Mesenchymal stem cell (in vitro differentiated cells and primary cell): ENCODE measurements around the gene ANKRD29. TPM values are rescaled to one million over a fixed set of nuclear protein-coding genes. Genes with fewer than 3 reads are reported as not detected.
A peak's percentile ranks its signal among the peaks of the same experiment; 100 is the strongest.

Experiments
- DNase-seq: peaks from one replicate; pipeline ENCODE4 v3.0.0-alpha.2; 2013
- H2AFZ ChIP-seq: one replicate; pipeline ENCODE4 v1.6.1; 2013; ENCODE audit warnings: low read depth, mild to moderate bottlenecking, control low read depth, inconsistent platforms, low read length, moderate library complexity
- H2AK5ac ChIP-seq: 2 replicates; pipeline ENCODE4 v1.6.1; 2013; ENCODE audit warnings: low read length, moderate library complexity, mild to moderate bottlenecking, inconsistent platforms; ENCODE audit not compliant: severe bottlenecking
- H2BK120ac ChIP-seq: one replicate; pipeline ENCODE4 v1.6.1; 2013; ENCODE audit warnings: low read depth, mild to moderate bottlenecking, inconsistent platforms, low read length, moderate library complexity
- H2BK12ac ChIP-seq, 2 experiments: one replicate each; pipeline ENCODE4 v1.6.1; 2013; ENCODE audit warnings: inconsistent platforms in 2 of 2, low read length in 2 of 2, mild to moderate bottlenecking in 2 of 2, moderate library complexity in 2 of 2, control low read depth in 1 of 2
- H2BK15ac ChIP-seq: one replicate; pipeline ENCODE4 v1.6.1; 2013; ENCODE audit warnings: mild to moderate bottlenecking, low read depth, inconsistent platforms; ENCODE audit not compliant: poor library complexity, severe bottlenecking
- H2BK5ac ChIP-seq: 2 replicates; pipeline ENCODE4 v1.6.1; 2013; ENCODE audit warnings: low read depth, mild to moderate bottlenecking, low read length, control low read depth, inconsistent platforms; ENCODE audit not compliant: poor library complexity, severe bottlenecking
- H3K14ac ChIP-seq, 2 experiments: one replicate each; pipeline ENCODE4 v1.6.1; 2013; ENCODE audit warnings: inconsistent platforms in 2 of 2, low read length in 2 of 2, control low read depth in 1 of 2, mild to moderate bottlenecking in 1 of 2, moderate library complexity in 1 of 2
- H3K18ac ChIP-seq, 2 experiments: one replicate each; pipeline ENCODE4 v1.6.1; 2013; ENCODE audit warnings: inconsistent platforms in 2 of 2, low read length in 2 of 2, control low read depth in 1 of 2, low read depth in 1 of 2, mild to moderate bottlenecking in 1 of 2
- H3K23ac ChIP-seq, 2 experiments: one replicate each; pipeline ENCODE4 v1.6.1; 2013; ENCODE audit warnings: inconsistent platforms in 2 of 2, low read length in 2 of 2, mild to moderate bottlenecking in 2 of 2, moderate library complexity in 2 of 2, control low read depth in 1 of 2
- H3K27ac ChIP-seq: 2 replicates; pipeline ENCODE4 v1.5.1; 2013; ENCODE audit warnings: mild to moderate bottlenecking, moderate library complexity, low read length, control low read depth, inconsistent platforms; ENCODE audit not compliant: poor library complexity, severe bottlenecking
- H3K27me3 ChIP-seq, 2 experiments: 2 replicates each; pipeline versions ENCODE4 v1.6.1 to v1.7.0; 2013; ENCODE audit warnings: low read length in 2 of 2, mild to moderate bottlenecking in 2 of 2, moderate library complexity in 2 of 2, control low read depth in 1 of 2, inconsistent platforms in 1 of 2; ENCODE audit not compliant: control insufficient read depth in 1 of 2, insufficient read depth in 1 of 2
- H3K36me3 ChIP-seq, 2 experiments: 2 replicates each; pipeline versions ENCODE4 v1.6.1 to v1.7.0; 2013; ENCODE audit warnings: low read length in 2 of 2, control low read depth in 1 of 2, inconsistent platforms in 1 of 2, low read depth in 1 of 2, mild to moderate bottlenecking in 1 of 2; ENCODE audit not compliant: insufficient read depth in 2 of 2, control insufficient read depth in 1 of 2
- H3K4ac ChIP-seq, 2 experiments: one replicate each; pipeline ENCODE4 v1.6.1; 2013; ENCODE audit warnings: inconsistent platforms in 2 of 2, low read length in 2 of 2, mild to moderate bottlenecking in 2 of 2, moderate library complexity in 2 of 2, control low read depth in 1 of 2, low read depth in 1 of 2
- H3K4me1 ChIP-seq: 2 replicates; pipeline ENCODE4 v1.6.1; 2013; ENCODE audit warnings: low read depth, low read length, control low read depth; ENCODE audit not compliant: control insufficient read depth, insufficient read depth
- H3K4me2 ChIP-seq: 2 replicates; pipeline ENCODE4 v1.6.1; 2013; ENCODE audit warnings: low read length, mild to moderate bottlenecking, inconsistent platforms; ENCODE audit not compliant: poor library complexity, severe bottlenecking
- H3K4me3 ChIP-seq, 2 experiments: 2 replicates each; pipeline versions ENCODE4 v1.5.1 to v1.7.0; 2013; ENCODE audit warnings: low read length in 2 of 2, mild to moderate bottlenecking in 2 of 2, control low read depth in 1 of 2, low read depth in 1 of 2; ENCODE audit not compliant: insufficient read depth in 1 of 2
- H3K79me1 ChIP-seq: replicated peaks from 2 replicates; pipeline ENCODE4 v1.6.1; 2013; ENCODE audit warnings: mild to moderate bottlenecking, control low read depth, low read length, inconsistent platforms; ENCODE audit not compliant: poor library complexity, severe bottlenecking
- H3K9ac ChIP-seq: 2 replicates; pipeline ENCODE4 v1.7.0; 2013; ENCODE audit warnings: mild to moderate bottlenecking, low read length, moderate library complexity
- H3K9me3 ChIP-seq: 2 replicates; pipeline ENCODE4 v1.7.0; 2013; ENCODE audit warnings: mild to moderate bottlenecking, low read length; ENCODE audit not compliant: control insufficient read depth
- H4K8ac ChIP-seq: one replicate; pipeline ENCODE4 v1.6.1; 2013; ENCODE audit warnings: inconsistent platforms, mild to moderate bottlenecking, low read length, moderate library complexity
- H4K91ac ChIP-seq: one replicate; pipeline ENCODE4 v1.6.1; 2013; ENCODE audit warnings: mild to moderate bottlenecking, low read length, inconsistent platforms
- WGBS: methylation state at CpG from one replicate; pipeline ENCODE4 v1.1.7; 2013; ENCODE audit warnings: mixed read lengths; 5-methylcytosine and 5-hydroxymethylcytosine counted together
- polyA plus RNA-seq, 2 experiments: library from polyadenylated mRNA; stranded (reverse); fragments of 200-250 nt; gene quantifications; one replicate each; pipeline ENCODE4 v1.2.3, GENCODE V29; 2013

ANKRD29 gene, protein sequence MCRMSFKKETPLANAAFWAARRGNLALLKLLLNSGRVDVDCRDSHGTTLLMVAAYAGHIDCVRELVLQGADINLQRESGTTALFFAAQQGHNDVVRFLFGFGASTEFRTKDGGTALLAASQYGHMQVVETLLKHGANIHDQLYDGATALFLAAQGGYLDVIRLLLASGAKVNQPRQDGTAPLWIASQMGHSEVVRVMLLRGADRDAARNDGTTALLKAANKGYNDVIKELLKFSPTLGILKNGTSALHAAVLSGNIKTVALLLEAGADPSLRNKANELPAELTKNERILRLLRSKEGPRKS
- 0.11 TPM for polyA plus RNA-seq (2013, experiment 1 of 2)
- 0.07 TPM for polyA plus RNA-seq (2013, experiment 2 of 2)

DNA sequence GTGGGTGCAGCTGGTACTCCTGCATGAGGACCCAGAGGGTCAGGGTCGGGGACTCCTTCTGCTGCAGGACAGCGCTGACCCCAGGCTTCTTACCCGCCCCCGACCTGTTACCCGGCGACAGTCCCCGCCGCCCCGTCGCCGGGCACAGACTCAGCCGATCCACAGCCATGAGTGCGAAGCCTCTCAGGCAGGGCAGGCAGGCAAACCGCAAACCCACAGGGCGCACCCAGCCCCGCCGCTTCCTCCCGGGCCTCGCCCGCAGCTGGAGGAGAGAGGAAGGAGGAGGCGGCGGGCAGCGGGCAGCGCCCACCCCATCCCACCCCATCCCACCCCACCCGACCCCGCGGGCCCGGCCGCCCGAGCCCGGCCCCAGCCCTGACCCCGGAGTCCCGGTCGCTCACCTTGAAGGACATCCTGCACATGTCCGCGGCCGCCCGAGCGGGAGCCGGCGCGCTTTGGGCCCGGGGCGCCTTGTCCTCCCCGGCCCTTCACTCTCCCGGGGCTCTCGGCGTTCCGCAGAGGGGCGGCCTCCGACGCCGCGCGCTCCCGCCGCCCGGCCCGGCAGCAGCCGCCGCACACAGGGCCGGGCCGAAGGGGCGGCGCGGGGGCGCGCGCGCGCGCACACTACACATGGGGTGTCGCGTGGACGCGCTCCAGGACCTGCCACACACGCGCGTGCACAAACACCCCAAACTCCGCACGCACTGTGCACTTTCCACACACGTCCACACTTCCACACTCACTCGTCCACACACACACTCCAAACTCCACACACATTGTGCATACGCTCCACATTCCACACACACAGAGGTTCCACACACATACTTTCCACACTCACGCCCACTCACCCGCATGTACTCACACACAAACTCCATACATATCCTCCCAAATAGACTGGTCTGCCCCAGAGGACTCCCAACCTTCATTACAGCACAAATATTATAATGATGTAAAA lies at the start of gene ANKRD29:
Gene ANKRD29 (minus strand): TSS at position 603 of the 955 bp plus-strand sequence. CDS start 181 bp downstream, at position 422.
- Histone ChIP-seq H2BK15ac (peak within 1 kb of the TSS; percentile 95), H3K4me3 (peak within 1 kb of the TSS; percentile 63 to 90), H3K18ac (no peak within 1 kb of the TSS), H3K79me1 (no peaks in the 10 kb centered on the region), H3K9ac (peak within 1 kb of the TSS; percentile 86), H3K23ac (peak within 1 kb of the TSS in 1 of 2 experiments; percentile 34), H2BK12ac (no peak within 1 kb of the TSS), H3K27ac (no peak within 1 kb of the TSS), H3K36me3 (no peaks in the 10 kb centered on the region), H3K4me1 (peaks cover 7% of the 10 kb centered on the region), H3K9me3 (no peaks in the 10 kb centered on the region), H2BK5ac (no peak within 1 kb of the TSS), H2AFZ (no peak within 1 kb of the TSS), H3K4me2 (peak within 1 kb of the TSS; percentile 66), H4K8ac (no peak within 1 kb of the TSS), H4K91ac (no peak within 1 kb of the TSS), H2AK5ac (no peak within 1 kb of the TSS), H3K4ac (no peak within 1 kb of the TSS), H3K27me3 (peaks cover 0 to 23% of the 10 kb centered on the region in 2 experiments), H2BK120ac (no peak within 1 kb of the TSS), H3K14ac (peak within 1 kb of the TSS in 1 of 2 experiments; percentile 7)
- DNase-seq: peak; percentile 25
- 7% methylated on average over 45 of the region's 86 CpGs for WGBS

DNA sequence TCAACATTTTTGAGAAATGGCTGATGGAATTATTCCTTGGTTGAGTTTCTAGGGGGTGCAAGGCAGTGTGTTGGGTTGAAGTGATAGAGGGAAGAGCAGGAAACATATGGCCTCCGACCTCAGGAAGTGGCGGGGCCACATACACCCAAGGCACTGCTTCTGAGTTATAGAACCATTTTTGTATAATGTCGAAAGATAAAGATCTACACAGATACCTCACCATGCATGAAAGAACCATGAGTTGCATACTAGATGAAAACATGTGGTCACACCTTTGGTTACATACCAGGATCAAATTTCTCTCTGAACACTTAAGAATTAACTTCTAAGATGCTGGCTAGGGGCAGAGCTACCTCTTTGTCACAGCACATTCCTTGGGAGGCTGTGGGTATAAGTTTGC lies 49.7 kb upstream of the ANKRD29 start:
- WGBS: 86% methylated on average over 1 of the region's 3 CpGs
- Histone ChIP-seq H4K8ac (no peak overlapping the region), H3K4me3 (no peak overlapping the region)

DNA sequence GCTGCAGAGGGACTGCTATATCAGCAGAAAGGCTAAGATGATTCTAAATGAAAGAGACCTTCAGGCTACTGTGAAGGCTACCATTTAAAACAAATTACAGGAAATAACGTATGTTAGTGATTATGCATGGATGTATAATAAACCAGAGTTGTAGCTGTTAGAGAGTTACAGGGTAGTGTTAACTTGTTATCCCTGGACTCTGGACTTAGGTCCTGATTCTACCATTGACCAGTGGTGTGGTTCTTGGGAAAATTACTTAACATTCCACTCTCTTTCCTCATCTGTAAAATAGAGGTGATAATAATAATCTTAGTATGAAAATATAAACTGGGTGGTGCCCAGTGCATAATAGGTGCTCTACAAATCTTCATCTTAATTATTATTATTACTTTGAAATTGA lies 48.7 kb upstream of the ANKRD29 start:
- H3K4me1 ChIP-seq: peaks cover 1% of the 10 kb centered on the region
- DNase-seq: no peak
- H3K9ac ChIP-seq: no peak overlapping the region
- WGBS: 92% methylated on average over 1 of the region's 1 CpG
- peaks cover 0 to 3% of the 10 kb centered on the region in 2 experiments for H3K36me3 ChIP-seq
- H2AFZ ChIP-seq: no peak overlapping the region
- H3K27me3 ChIP-seq: no peaks in the 10 kb centered on the region
- H2AK5ac ChIP-seq: no peak overlapping the region
- no peak overlapping the region for H2BK120ac ChIP-seq
- H3K4ac ChIP-seq: no peak overlapping the region
- no peak overlapping the region for H3K4me3 ChIP-seq
- H3K23ac ChIP-seq: no peak overlapping the region
- H4K91ac ChIP-seq: no peak overlapping the region
- peaks cover 5% of the 10 kb centered on the region for H3K9me3 ChIP-seq
- no peak overlapping the region for H2BK5ac ChIP-seq
- no peak overlapping the region for H3K4me2 ChIP-seq
- no peak overlapping the region for H4K8ac ChIP-seq
- H2BK12ac ChIP-seq: no peak overlapping the region
- no peaks in the 10 kb centered on the region for H3K79me1 ChIP-seq
- H3K27ac ChIP-seq: no peak overlapping the region
- no peak overlapping the region for H3K14ac ChIP-seq
- no peak overlapping the region for H2BK15ac ChIP-seq
- H3K18ac ChIP-seq: no peak overlapping the region

More for the DNA sequence above, 49.7 kb upstream of the ANKRD29 start:
- no peak overlapping the region for H2AFZ ChIP-seq
- no peak overlapping the region for H2BK5ac ChIP-seq
- no peak overlapping the region for H3K4ac ChIP-seq
- H3K14ac ChIP-seq: no peak overlapping the region
- H3K79me1 ChIP-seq: no peaks in the 10 kb centered on the region
- H2BK120ac ChIP-seq: no peak overlapping the region
- H3K9me3 ChIP-seq: no peaks in the 10 kb centered on the region
- H3K36me3 ChIP-seq: peaks cover 0 to 3% of the 10 kb centered on the region in 2 experiments
- H2AK5ac ChIP-seq: no peak overlapping the region
- no peak overlapping the region for H3K9ac ChIP-seq
- no peak overlapping the region for H3K4me2 ChIP-seq
- H2BK12ac ChIP-seq: no peak overlapping the region
- peaks cover 3% of the 10 kb centered on the region for H3K4me1 ChIP-seq
- no peaks in the 10 kb centered on the region for H3K27me3 ChIP-seq
- H3K27ac ChIP-seq: no peak overlapping the region
- H2BK15ac ChIP-seq: no peak overlapping the region
- H4K91ac ChIP-seq: no peak overlapping the region
- no peak overlapping the region for H3K23ac ChIP-seq
- DNase-seq: no peak
- no peak overlapping the region for H3K18ac ChIP-seq

DNA sequence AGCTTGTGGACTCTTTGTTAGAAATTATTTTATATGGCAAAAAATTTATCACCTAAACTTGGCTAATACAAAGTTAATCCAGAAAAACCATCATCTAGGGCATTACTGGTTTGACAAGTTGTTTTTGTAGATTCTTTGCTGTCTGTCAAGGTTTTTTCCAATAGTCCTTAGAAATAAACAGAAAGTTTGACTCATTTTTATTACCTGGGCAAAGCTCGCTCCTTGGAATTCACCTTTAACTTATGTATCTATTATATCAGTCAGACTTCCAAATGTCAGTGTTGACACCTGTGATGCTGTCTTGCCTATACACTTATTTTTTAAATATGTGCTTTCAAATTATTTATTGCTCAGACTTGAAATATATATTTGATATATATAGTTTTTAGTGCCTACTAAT lies 48.2 kb upstream of the ANKRD29 start:
- Histone ChIP-seq H4K91ac (no peak overlapping the region), H2BK5ac (no peak overlapping the region), H3K14ac (no peak overlapping the region), H2AK5ac (no peak overlapping the region), H3K79me1 (no peaks in the 10 kb centered on the region), H3K9ac (no peak overlapping the region), H3K36me3 (peaks cover 0 to 3% of the 10 kb centered on the region in 2 experiments), H3K23ac (no peak overlapping the region), H3K4me2 (no peak overlapping the region), H2BK120ac (no peak overlapping the region), H3K4me1 (peaks cover 1% of the 10 kb centered on the region), H3K4ac (no peak overlapping the region), H2BK15ac (no peak overlapping the region), H3K27ac (no peak overlapping the region), H3K18ac (no peak overlapping the region), H3K9me3 (peaks cover 5% of the 10 kb centered on the region), H4K8ac (no peak overlapping the region), H3K4me3 (no peak overlapping the region), H2AFZ (no peak overlapping the region), H2BK12ac (no peak overlapping the region), H3K27me3 (no peaks in the 10 kb centered on the region)
- WGBS: 100% methylated on average over 1 of the region's 1 CpG
- no peak for DNase-seq
